Mesendoderm (in vitro differentiated cells): ENCODE data around the gene HEXA.

ENCODE experiments used
- DNase-seq: peaks from one replicate; pipeline ENCODE4 v3.0.0; 2013
- H2AK5ac ChIP-seq: 2 replicates; pipeline ENCODE4 v1.6.1; 2013; ENCODE audit warnings: low read length, inconsistent platforms
- H2BK120ac ChIP-seq: 2 replicates; pipeline ENCODE4 v1.6.1; 2013; ENCODE audit warnings: low read depth, mild to moderate bottlenecking, low read length, moderate library complexity, mixed read lengths
- H2BK15ac ChIP-seq: replicated peaks from 2 replicates; pipeline ENCODE4 v1.6.1; 2013; ENCODE audit warnings: low read depth, mild to moderate bottlenecking, moderate library complexity
- H2BK5ac ChIP-seq: 2 replicates; pipeline ENCODE4 v1.6.1; 2013; ENCODE audit warnings: low read length, inconsistent platforms
- H3K18ac ChIP-seq: 2 replicates; pipeline ENCODE4 v1.6.1; 2013; ENCODE audit warnings: mild to moderate bottlenecking, low read length, mixed read lengths
- H3K23ac ChIP-seq: one replicate; pipeline ENCODE4 v1.6.1; 2013; ENCODE audit warnings: low read length
- H3K27ac ChIP-seq: 2 replicates; pipeline ENCODE4 v1.5.1; 2013; ENCODE audit warnings: low read depth, mild to moderate bottlenecking, inconsistent platforms, low read length, moderate library complexity
- H3K27me3 ChIP-seq: 2 replicates; pipeline ENCODE4 v1.6.1; 2013; ENCODE audit warnings: low read length, control low read depth, mild to moderate bottlenecking, inconsistent platforms; ENCODE audit not compliant: insufficient read depth, poor library complexity
- H3K36me3 ChIP-seq: 2 replicates; pipeline ENCODE4 v1.6.1; 2013; ENCODE audit warnings: low read length, inconsistent platforms; ENCODE audit not compliant: control insufficient read depth, insufficient read depth
- H3K4ac ChIP-seq: one replicate; pipeline ENCODE4 v1.6.1; 2013; ENCODE audit warnings: low read depth, mild to moderate bottlenecking, low read length, moderate library complexity
- H3K4me1 ChIP-seq: 2 replicates; pipeline ENCODE4 v1.6.1; 2013; ENCODE audit warnings: low read depth, low read length, inconsistent platforms; ENCODE audit not compliant: control insufficient read depth
- H3K4me2 ChIP-seq: 2 replicates; pipeline ENCODE4 v1.6.1; 2013; ENCODE audit warnings: low read length
- H3K4me3 ChIP-seq: 2 replicates; pipeline ENCODE4 v1.5.1; 2013; ENCODE audit warnings: mild to moderate bottlenecking, low read length
- H3K56ac ChIP-seq: one replicate; pipeline ENCODE4 v1.6.1; 2013; ENCODE audit warnings: low read length
- H3K79me1 ChIP-seq: 2 replicates; pipeline ENCODE4 v1.6.1; 2013; ENCODE audit warnings: low read length, inconsistent platforms
- H3K79me2 ChIP-seq: 2 replicates; pipeline ENCODE4 v1.6.1; 2013; ENCODE audit warnings: mild to moderate bottlenecking, low read length; ENCODE audit not compliant: control insufficient read depth, insufficient read depth
- H3K9ac ChIP-seq: 2 replicates; pipeline ENCODE4 v1.6.1; 2013; ENCODE audit warnings: low read length, inconsistent platforms
- H4K5ac ChIP-seq: one replicate; pipeline ENCODE4 v1.6.1; 2013; ENCODE audit warnings: low read length
- H4K8ac ChIP-seq: one replicate; pipeline ENCODE4 v1.6.1; 2013; ENCODE audit warnings: low read depth, mild to moderate bottlenecking, control low read depth, low read length, moderate library complexity
- WGBS: extraction: QIAGEN DNeasy Blood & Tissue Kit; methylation state at CpG from one replicate; pipeline ENCODE4 v1.1.7; 2013; ENCODE audit warnings: low lambda C conversion rate, missing lambda C conversion rate; ENCODE audit not compliant: insufficient coverage; ENCODE audit errors: extremely low coverage; 5-methylcytosine and 5-hydroxymethylcytosine counted together

The HEXA gene

GRCh38 chr15:72312605-72313447 is 63.0 kb downstream of the HEXA start:
- no peak overlapping the region for H3K4me3 ChIP-seq
- no peak overlapping the region for H2BK5ac ChIP-seq
- no peak overlapping the region for H3K18ac ChIP-seq
- no peaks in the 10 kb centered on the region for H3K27me3 ChIP-seq
- no peaks in the 10 kb centered on the region for H3K36me3 ChIP-seq
- no peak overlapping the region for H3K4me2 ChIP-seq
- H3K79me2 ChIP-seq: no peaks in the 10 kb centered on the region
- peak; percentile 86 for DNase-seq
- no peak overlapping the region for H3K27ac ChIP-seq
- no peak overlapping the region for H3K56ac ChIP-seq
- H2BK120ac ChIP-seq: no peak overlapping the region
- H3K23ac ChIP-seq: no peak overlapping the region
- no peak overlapping the region for H3K9ac ChIP-seq
- WGBS: no CpG with 5 or more reads among the region's 2 CpGs
- H3K4ac ChIP-seq: no peak overlapping the region
- H4K5ac ChIP-seq: no peak overlapping the region
- H3K79me1 ChIP-seq: no peaks in the 10 kb centered on the region
- H3K4me1 ChIP-seq: no peaks in the 10 kb centered on the region
- H2BK15ac ChIP-seq: no peak overlapping the region
- H2AK5ac ChIP-seq: no peak overlapping the region
- no peak overlapping the region for H4K8ac ChIP-seq

- no peak overlapping the region for H3K4ac ChIP-seq
- H3K27me3 ChIP-seq: no peaks in the 10 kb centered on the region
- H4K8ac ChIP-seq: no peak overlapping the region
- H3K27ac ChIP-seq: no peak overlapping the region
- no peak overlapping the region for H3K23ac ChIP-seq
- H3K36me3 ChIP-seq: no peaks in the 10 kb centered on the region
- H4K5ac ChIP-seq: no peak overlapping the region
- H3K9ac ChIP-seq: no peak overlapping the region
- whole genome bisulfite sequencing: no CpG with 5 or more reads among the region's 5 CpGs
- no peak overlapping the region for H3K4me2 ChIP-seq
- no peaks in the 10 kb centered on the region for H3K79me1 ChIP-seq
- H2BK15ac ChIP-seq: no peak overlapping the region
- H3K18ac ChIP-seq: no peak overlapping the region
- no peak overlapping the region for H2BK5ac ChIP-seq
- no peak for DNase-seq
- no peak overlapping the region for H2AK5ac ChIP-seq
- no peak overlapping the region for H3K56ac ChIP-seq
- no peak overlapping the region for H3K4me3 ChIP-seq
- no peaks in the 10 kb centered on the region for H3K79me2 ChIP-seq
- H3K4me1 ChIP-seq: no peaks in the 10 kb centered on the region
- H2BK120ac ChIP-seq: no peak overlapping the region
These were observed 68.8 kb downstream of the HEXA start for GRCh38 chr15:72307026-72307425.

GRCh38 chr15:72306211-72306785 is 69.5 kb downstream of the HEXA start:
- H4K8ac ChIP-seq: no peak overlapping the region
- no peaks in the 10 kb centered on the region for H3K36me3 ChIP-seq
- peak; percentile 81 for DNase-seq
- H3K79me1 ChIP-seq: no peaks in the 10 kb centered on the region
- H2BK5ac ChIP-seq: no peak overlapping the region
- no peak overlapping the region for H3K27ac ChIP-seq
- WGBS: no CpG with 5 or more reads among the region's 10 CpGs
- no peak overlapping the region for H3K4me3 ChIP-seq
- no peaks in the 10 kb centered on the region for H3K79me2 ChIP-seq
- no peaks in the 10 kb centered on the region for H3K27me3 ChIP-seq
- H2BK120ac ChIP-seq: no peak overlapping the region
- no peak overlapping the region for H3K56ac ChIP-seq
- H3K4ac ChIP-seq: no peak overlapping the region
- H3K9ac ChIP-seq: no peak overlapping the region
- no peak overlapping the region for H4K5ac ChIP-seq
- no peak overlapping the region for H2AK5ac ChIP-seq
- H2BK15ac ChIP-seq: no peak overlapping the region
- no peak overlapping the region for H3K18ac ChIP-seq
- no peak overlapping the region for H3K4me2 ChIP-seq
- H3K23ac ChIP-seq: no peak overlapping the region
- H3K4me1 ChIP-seq: no peaks in the 10 kb centered on the region

- Histone ChIP-seq H3K79me2 (no peaks in the 10 kb centered on the region), H3K27ac (no peak overlapping the region), H2BK120ac (no peak overlapping the region), H3K79me1 (no peaks in the 10 kb centered on the region), H3K9ac (no peak overlapping the region), H3K4me1 (no peaks in the 10 kb centered on the region), H2AK5ac (no peak overlapping the region), H3K4ac (no peak overlapping the region), H2BK15ac (no peak overlapping the region), H3K18ac (no peak overlapping the region), H3K36me3 (no peaks in the 10 kb centered on the region), H3K56ac (no peak overlapping the region), H2BK5ac (no peak overlapping the region), H3K27me3 (no peaks in the 10 kb centered on the region), H3K4me2 (no peak overlapping the region), H4K5ac (no peak overlapping the region), H3K4me3 (no peak overlapping the region), H4K8ac (no peak overlapping the region), H3K23ac (no peak overlapping the region)
- no peak for DNase-seq
- WGBS: no CpG with 5 or more reads among the region's 7 CpGs
These were observed 71.2 kb downstream of the HEXA start for GRCh38 chr15:72304596-72304995.

- WGBS: no CpG with 5 or more reads among the region's 1 CpG
- DNase-seq: no peak
These were observed 72.9 kb downstream of the HEXA start for GRCh38 chr15:72302955-72303354.

More at GRCh38 chr15:72302955-72303354, 72.9 kb downstream of the HEXA start:
- H3K27me3 ChIP-seq: no peaks in the 10 kb centered on the region
- no peak overlapping the region for H3K18ac ChIP-seq
- no peaks in the 10 kb centered on the region for H3K79me1 ChIP-seq
- no peak overlapping the region for H4K5ac ChIP-seq
- no peak overlapping the region for H2BK5ac ChIP-seq
- no peak overlapping the region for H2AK5ac ChIP-seq
- H3K4me3 ChIP-seq: no peak overlapping the region
- no peaks in the 10 kb centered on the region for H3K79me2 ChIP-seq
- no peak overlapping the region for H3K4me2 ChIP-seq
- no peaks in the 10 kb centered on the region for H3K4me1 ChIP-seq
- no peak overlapping the region for H3K9ac ChIP-seq
- H3K36me3 ChIP-seq: no peaks in the 10 kb centered on the region
- no peak overlapping the region for H4K8ac ChIP-seq
- no peak overlapping the region for H2BK120ac ChIP-seq
- no peak overlapping the region for H3K27ac ChIP-seq
- H3K23ac ChIP-seq: no peak overlapping the region
- no peak overlapping the region for H3K56ac ChIP-seq
- no peak overlapping the region for H2BK15ac ChIP-seq
- no peak overlapping the region for H3K4ac ChIP-seq
